HCT116 (cell line): ENCODE results near the gene TNFRSF19. TPM values are rescaled to one million over a fixed set of nuclear protein-coding genes. Genes with fewer than 3 reads are reported as not detected.

Experiments
- ATAC-seq: fragments of 200-7000 bp; cut with Tn5 transposase; 2 replicates; pipeline ENCODE4 v1.9.1; 2020; ENCODE audit warnings: mild to moderate bottlenecking, moderate library complexity
- BruUV-seq: library from RNA; stranded (reverse); fragments of 400-500 nt; replicated peaks from 2 replicates; lab custom pipeline; 2021; lab: Mats Ljungman, UMichigan
- CTCF ChIA-PET: fragments of 300-600 bp; sonication (Branson Sonifier 250); formaldehyde crosslinking; loops from one replicate; lab custom pipeline; 2021; ENCODE audit warnings: antibody characterized with exemption; lab: Charles Lee
- POLR2A ChIA-PET: fragments of 300-600, 350-600 bp; sonication (Branson Sonifier 250); formaldehyde crosslinking; loops from one replicate; lab custom pipeline; 2021; ENCODE audit warnings: antibody characterized with exemption; lab: Charles Lee
- RAD21 ChIA-PET, 2 experiments: fragments of 300-600 bp; sonication (Branson Sonifier 250); formaldehyde crosslinking; loops; one replicate each; lab custom pipeline; 2023; ENCODE audit warnings: low total read pairs in 2 of 2; ENCODE audit not compliant: uncharacterized antibody in 2 of 2, unreplicated experiment in 2 of 2, low non-redundant PET in 1 of 2; lab: Charles Lee
- DNase-seq: peaks from one replicate; pipeline ENCODE4 v3.0.0-alpha.2; 2010; ENCODE audit warnings: low read depth, low spot score
- H2AFZ ChIP-seq: fragments of 200-600 bp; shearing (Covaris generic), sonication (generic); 2 replicates; pipeline ENCODE4 v1.6.1; 2017; ENCODE audit warnings: low read depth, mixed run types, mixed read lengths, antibody characterized with exemption, low read length; ENCODE audit not compliant: poor library complexity, severe bottlenecking
- H3K27ac ChIP-seq: 2 replicates; pipeline ENCODE4 v1.5.1; 2012; ENCODE audit warnings: low read depth, low read length
- H3K27me3 ChIP-seq: fragments of 200-600 bp; sonication (generic); 2 replicates; pipeline ENCODE4 v1.6.1; 2016; ENCODE audit warnings: mixed run types, low read length, mixed read lengths; ENCODE audit not compliant: insufficient read depth
- H3K36me3 ChIP-seq, 2 experiments: fragments of 200-500 bp in 1 of 2; fragments of 200-600 bp in 1 of 2; sonication (Bioruptor generic) in 1 of 2; sonication (generic) in 1 of 2; 2 replicates each; pipeline versions ENCODE4 v1.5.1 to v1.6.1; 2014 to 2016; ENCODE audit warnings: low read length in 2 of 2, inconsistent platforms in 1 of 2, mixed read lengths in 1 of 2, mixed run types in 1 of 2; ENCODE audit not compliant: insufficient read depth in 2 of 2, control insufficient read depth in 1 of 2
- H3K4me1 ChIP-seq, 2 experiments: fragments of 200-600 bp in 1 of 2; sonication (generic) in 1 of 2; 2 replicates each; pipeline versions ENCODE4 v1.5.1 to v1.6.1; 2012 to 2017; ENCODE audit warnings: low read length in 2 of 2, inconsistent platforms in 1 of 2, mild to moderate bottlenecking in 1 of 2, mixed read lengths in 1 of 2, mixed run types in 1 of 2, moderate library complexity in 1 of 2; ENCODE audit not compliant: insufficient read depth in 2 of 2, control insufficient read depth in 1 of 2
- H3K4me2 ChIP-seq: fragments of 200-600 bp; sonication (generic); 2 replicates; pipeline ENCODE4 v1.6.1; 2017; ENCODE audit warnings: mixed run types, low read length, mixed read lengths
- H3K4me3 ChIP-seq, 2 experiments: fragments of 200-600 bp in 1 of 2; sonication (generic) in 1 of 2; replicated peaks in 1 of 2; 2 replicates each; pipeline ENCODE4 v1.5.1; 2011 to 2016; ENCODE audit warnings: low read length in 2 of 2, control low read depth in 1 of 2, low read depth in 1 of 2, mild to moderate bottlenecking in 1 of 2, mixed read lengths in 1 of 2, mixed run types in 1 of 2
- H3K79me2 ChIP-seq: fragments of 200-600 bp; sonication (generic); 2 replicates; pipeline ENCODE4 v1.6.1; 2017; ENCODE audit warnings: mild to moderate bottlenecking, mixed run types, low read length, moderate library complexity, mixed read lengths; ENCODE audit not compliant: insufficient read depth
- H3K9ac ChIP-seq: fragments of 200-600 bp; sonication (generic); 2 replicates; pipeline ENCODE4 v1.6.1; 2016; ENCODE audit warnings: low read length, mixed read lengths
- H3K9me2 ChIP-seq: fragments of 200-600 bp; sonication (generic), shearing (Covaris generic); 2 replicates; pipeline ENCODE4 v1.6.1; 2017; ENCODE audit warnings: mixed run types, mild to moderate bottlenecking, moderate library complexity; ENCODE audit not compliant: insufficient read depth
- H3K9me3 ChIP-seq, 2 experiments: fragments of 200-500 bp in 1 of 2; fragments of 200-600 bp in 1 of 2; sonication (Bioruptor generic) in 1 of 2; sonication (generic) in 1 of 2; 2 replicates each; pipeline ENCODE4 v1.6.1; 2014 to 2017; ENCODE audit warnings: low read length in 2 of 2, mixed read lengths in 2 of 2, inconsistent platforms in 1 of 2, low read depth in 1 of 2, mild to moderate bottlenecking in 1 of 2, mixed run types in 1 of 2, moderate library complexity in 1 of 2; ENCODE audit not compliant: control insufficient read depth in 1 of 2, insufficient read depth in 1 of 2
- H4K20me1 ChIP-seq: fragments of 200-600 bp; sonication (generic), shearing (Covaris generic); 2 replicates; pipeline ENCODE4 v1.6.1; 2017; ENCODE audit warnings: mixed run types, mild to moderate bottlenecking, moderate library complexity; ENCODE audit not compliant: insufficient read depth
- CEBPB ChIP-seq: IDR thresholded peaks from 2 replicates; pipeline ENCODE4 v1.6.1; 2012; ENCODE audit warnings: low read depth
- CTCF ChIP-seq, 3 experiments: fragments of 200-600 bp in 1 of 3; sonication (generic) in 1 of 3; IDR thresholded peaks in 2 of 3; conservative IDR thresholded peaks in 1 of 3; 2 replicates each; pipeline ENCODE4 v1.5.1; 2012 to 2017; ENCODE audit warnings: low read depth in 2 of 3, low read length in 2 of 3, antibody characterized with exemption in 1 of 3, borderline replicate concordance in 1 of 3, control low read depth in 1 of 3, mild to moderate bottlenecking in 1 of 3, mixed read lengths in 1 of 3, mixed run types in 1 of 3, moderate library complexity in 1 of 3; ENCODE audit not compliant: insufficient read depth in 1 of 3
- EGR1 ChIP-seq: IDR thresholded peaks from 2 replicates; pipeline ENCODE4 v1.6.1; 2012; ENCODE audit warnings: low read depth
- ELF1 ChIP-seq: IDR thresholded peaks from 2 replicates; pipeline ENCODE4 v1.6.1; 2012; ENCODE audit warnings: low read depth, borderline replicate concordance
- FOSL1 ChIP-seq: IDR thresholded peaks from 2 replicates; pipeline ENCODE4 v1.6.1; 2012; ENCODE audit warnings: low read depth
- JUND ChIP-seq: IDR thresholded peaks from 2 replicates; pipeline ENCODE4 v1.6.1; 2012
- POLR2AphosphoS5 ChIP-seq: IDR thresholded peaks from 2 replicates; pipeline ENCODE4 v1.6.1; 2011; ENCODE audit warnings: mild to moderate bottlenecking, low read depth, low read length, moderate library complexity
- RAD21 ChIP-seq: IDR thresholded peaks from 2 replicates; pipeline ENCODE4 v1.6.1; 2012; ENCODE audit warnings: low read depth, mild to moderate bottlenecking
- TCF7L2 ChIP-seq: IDR thresholded peaks from 2 replicates; pipeline ENCODE4 v1.7.0; 2011; ENCODE audit warnings: borderline replicate concordance, inconsistent platforms; ENCODE audit not compliant: insufficient read depth, insufficient read length; ENCODE audit errors: extremely low read depth
- YY1 ChIP-seq: IDR thresholded peaks from 2 replicates; pipeline ENCODE4 v1.6.1; 2011; ENCODE audit warnings: low read length, low read depth, moderate library complexity, mild to moderate bottlenecking; ENCODE audit not compliant: insufficient replicate concordance; ENCODE audit errors: extremely low read depth
- intact Hi-C: fragments of 100-400 bp; cut with micrococcal nuclease; formaldehyde crosslinking; loops from 2 replicates; pipeline ENCODE4 v1.10.0; 2022
- total RNA-seq: library from RNA; stranded (reverse); gene quantifications from one replicate; pipeline ENCODE4 v1.2.1, GENCODE V29; 2021; ENCODE audit not compliant: unreplicated experiment
- TF ChIP-seq, protein P1 (sequence below): IDR thresholded peaks from 2 replicates; pipeline ENCODE4 v1.6.1; 2012; ENCODE audit warnings: low read depth

Gene TNFRSF19
- total RNA-seq, 1 experiment from 2014 or later = 1.1 TPM

- TF ChIP-seq CTCF (IDR thresholded peaks at IDR 0.05 in 2 of 3, conservative IDR thresholded peaks at IDR 0.05 in 1 of 3; ENCODE audit: borderline replicate concordance in 1 of 3, insufficient read depth in 1 of 3, low read depth in 2 of 3, low read length in 2 of 3) (no peak), TCF7L2 (no peak), YY1 (no peak), EGR1 (no peak), ELF1 (no peak), POLR2AphosphoS5 (no peak), CEBPB (no peak)
- TF ChIP-seq, protein P1, sequence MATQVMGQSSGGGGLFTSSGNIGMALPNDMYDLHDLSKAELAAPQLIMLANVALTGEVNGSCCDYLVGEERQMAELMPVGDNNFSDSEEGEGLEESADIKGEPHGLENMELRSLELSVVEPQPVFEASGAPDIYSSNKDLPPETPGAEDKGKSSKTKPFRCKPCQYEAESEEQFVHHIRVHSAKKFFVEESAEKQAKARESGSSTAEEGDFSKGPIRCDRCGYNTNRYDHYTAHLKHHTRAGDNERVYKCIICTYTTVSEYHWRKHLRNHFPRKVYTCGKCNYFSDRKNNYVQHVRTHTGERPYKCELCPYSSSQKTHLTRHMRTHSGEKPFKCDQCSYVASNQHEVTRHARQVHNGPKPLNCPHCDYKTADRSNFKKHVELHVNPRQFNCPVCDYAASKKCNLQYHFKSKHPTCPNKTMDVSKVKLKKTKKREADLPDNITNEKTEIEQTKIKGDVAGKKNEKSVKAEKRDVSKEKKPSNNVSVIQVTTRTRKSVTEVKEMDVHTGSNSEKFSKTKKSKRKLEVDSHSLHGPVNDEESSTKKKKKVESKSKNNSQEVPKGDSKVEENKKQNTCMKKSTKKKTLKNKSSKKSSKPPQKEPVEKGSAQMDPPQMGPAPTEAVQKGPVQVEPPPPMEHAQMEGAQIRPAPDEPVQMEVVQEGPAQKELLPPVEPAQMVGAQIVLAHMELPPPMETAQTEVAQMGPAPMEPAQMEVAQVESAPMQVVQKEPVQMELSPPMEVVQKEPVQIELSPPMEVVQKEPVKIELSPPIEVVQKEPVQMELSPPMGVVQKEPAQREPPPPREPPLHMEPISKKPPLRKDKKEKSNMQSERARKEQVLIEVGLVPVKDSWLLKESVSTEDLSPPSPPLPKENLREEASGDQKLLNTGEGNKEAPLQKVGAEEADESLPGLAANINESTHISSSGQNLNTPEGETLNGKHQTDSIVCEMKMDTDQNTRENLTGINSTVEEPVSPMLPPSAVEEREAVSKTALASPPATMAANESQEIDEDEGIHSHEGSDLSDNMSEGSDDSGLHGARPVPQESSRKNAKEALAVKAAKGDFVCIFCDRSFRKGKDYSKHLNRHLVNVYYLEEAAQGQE = no peak
Measured at GRCh38 chr13:23637829-23638228, 67.6 kb downstream of the TNFRSF19 start (continued).

DNA sequence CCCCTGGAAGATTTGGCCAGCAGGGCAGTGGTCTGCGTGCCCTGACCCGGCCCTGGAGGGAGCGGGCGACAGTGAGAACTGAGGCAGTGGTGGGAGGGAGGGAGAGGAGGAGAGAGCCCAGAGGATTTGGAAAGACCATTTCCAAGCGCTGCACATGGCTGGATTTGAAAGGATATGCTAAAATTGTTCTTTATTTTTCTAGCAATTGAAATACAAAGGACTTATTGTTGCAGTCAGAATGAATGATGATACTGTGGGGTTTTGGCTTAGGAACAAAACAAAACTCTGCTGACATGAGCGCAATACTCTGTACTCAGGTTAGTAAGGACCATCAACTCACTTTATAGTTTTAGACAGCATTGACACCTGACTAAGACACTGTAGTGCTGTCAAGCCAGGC, 69.5 kb downstream of the TNFRSF19 start:
- Histone ChIP-seq H3K27me3 (peaks cover 12% of the 10 kb centered on the region; the same call in 1 of the 2 replicates), H3K9me3 (no peaks in the 10 kb centered on the region), H2AFZ (no peak overlapping the region), H4K20me1 (no peaks in the 10 kb centered on the region; the same call in 1 of the 2 replicates), H3K9me2 (no peaks in the 10 kb centered on the region), H3K79me2 (no peaks in the 10 kb centered on the region), H3K4me3 (no peak overlapping the region), H3K4me1 (no peaks in the 10 kb centered on the region), H3K36me3 (no peaks in the 10 kb centered on the region), H3K9ac (no peak overlapping the region), H3K27ac (no peak overlapping the region), H3K4me2 (no peak overlapping the region)
- TF ChIP-seq RAD21 (no peak), CEBPB (no peak), JUND (no peak), FOSL1 (no peak)
- CTCF ChIA-PET = no interaction called here
- intact Hi-C loops = no loop called here
- BruUV-seq = no TSS peak
- DNase-seq = no peak
- POLR2A ChIA-PET = no interaction called here
- ATAC-seq = no peak
- RAD21 ChIA-PET = no interaction called here
